ENCODE measurements around the gene ITGA5.
A peak's percentile ranks its signal among the peaks of the same experiment; 100 is the strongest.

Gene ITGA5

GRCh38 chr12:54429014-54429471 lies 10.0 kb upstream of the ITGA5 start:
- DNase-seq = no peak

- no peak for DNase-seq
Measured at GRCh38 chr12:54428050-54429013, 9.3 kb upstream of the ITGA5 start.

GRCh38 chr12:54427106-54427505 lies 8.0 kb upstream of the ITGA5 start:
- DNase-seq = no peak

GRCh38 chr12:54426690-54427089 lies 7.6 kb upstream of the ITGA5 start:
- DNase-seq = no peak

- no peak for DNase-seq
Measured at GRCh38 chr12:54425702-54426101, 6.6 kb upstream of the ITGA5 start.

GRCh38 chr12:54424224-54424623 lies 5.2 kb upstream of the ITGA5 start:
- no peak for DNase-seq

- no peak for DNase-seq
Measured at GRCh38 chr12:54423816-54424150, 4.7 kb upstream of the ITGA5 start.

- no peak for DNase-seq
Measured at GRCh38 chr12:54421879-54422250, 2.8 kb upstream of the ITGA5 start.

- no peak for DNase-seq
Measured at GRCh38 chr12:54421175-54421878, 2.3 kb upstream of the ITGA5 start.

- no peak for DNase-seq
Measured at GRCh38 chr12:54420766-54421144, 1.7 kb upstream of the ITGA5 start.

- peak; percentile 11 for DNase-seq
Measured at GRCh38 chr12:54418441-54419087, 502 bp downstream of the ITGA5 start.

GRCh38 chr12:54417712-54418440 lies 1.2 kb downstream of the ITGA5 start:
- DNase-seq = peak; percentile 58

- peak; percentile 48 for DNase-seq
Measured at GRCh38 chr12:54416687-54417603, 2.1 kb downstream of the ITGA5 start.

- DNase-seq = no peak
Measured at GRCh38 chr12:54415221-54415929, 3.7 kb downstream of the ITGA5 start.

- peak; percentile 89 for DNase-seq
Measured at GRCh38 chr12:54413284-54414190, 5.5 kb downstream of the ITGA5 start.

GRCh38 chr12:54412786-54413185 lies 6.3 kb downstream of the ITGA5 start:
- peak; percentile 43 for DNase-seq

GRCh38 chr12:54412348-54412747 lies 6.7 kb downstream of the ITGA5 start:
- DNase-seq = no peak

- DNase-seq = peak; percentile 75
Measured at GRCh38 chr12:54411391-54412241, 7.5 kb downstream of the ITGA5 start.

- DNase-seq = no peak
Measured at GRCh38 chr12:54409267-54409666, 9.8 kb downstream of the ITGA5 start.

All from CD4-positive, alpha-beta T cell treated with Interleukin-12 subunit alpha and Interleukin-12 subunit beta, for 1 hour (primary cell).